Endothelial cell of umbilical vein (primary cell): ENCODE data around the gene MRE11. TPM values are rescaled to one million over a fixed set of nuclear protein-coding genes. Genes with fewer than 3 reads are reported as not detected.

ENCODE experiments used
- BruUV-seq: library from RNA; stranded (reverse); fragments of 400-500 nt; replicated peaks from 2 replicates; lab custom pipeline; 2021; lab: Mats Ljungman, UMichigan
- CTCF ChIA-PET: fragments of 300-600, 350-600 bp; sonication (Branson Sonifier 250); formaldehyde crosslinking; loops from one replicate; lab custom pipeline; 2021; ENCODE audit warnings: antibody characterized with exemption, inconsistent platforms; lab: Charles Lee
- POLR2A ChIA-PET: fragments of 300-600, 350-600 bp; sonication (Branson Sonifier 250); formaldehyde crosslinking; loops from one replicate; lab custom pipeline; 2021; ENCODE audit warnings: antibody characterized with exemption, inconsistent platforms; lab: Charles Lee
- DNase-seq: peaks from one replicate; pipeline ENCODE4 v3.0.0-alpha.2; 2011; ENCODE audit warnings: low read depth, low spot score
- FAIRE-seq: peaks from 2 replicates; lab custom pipeline; 2011; peaks lifted over from hg19 to GRCh38; lab: Jason Lieb, UNC
- H2AFZ ChIP-seq: 2 replicates; pipeline ENCODE4 v1.6.0; 2012; ENCODE audit warnings: low read depth, low read length, control low read depth, inconsistent platforms
- H3K27ac ChIP-seq: 2 replicates; pipeline ENCODE4 v1.5.1; 2011; ENCODE audit warnings: low read depth, mild to moderate bottlenecking, control low read depth, low read length, moderate library complexity; ENCODE audit not compliant: insufficient read depth
- H3K27me3 ChIP-seq, 2 experiments: 2 replicates each; pipeline versions ENCODE4 v1.6.0 to v1.6.1; 2011; ENCODE audit warnings: low read length in 2 of 2, mixed read lengths in 1 of 2; ENCODE audit not compliant: control insufficient read depth in 2 of 2, insufficient read depth in 2 of 2
- H3K36me3 ChIP-seq, 2 experiments: 2 replicates in 1 of 2; 3 replicates in 1 of 2; pipeline ENCODE4 v1.5.1; 2011; ENCODE audit warnings: low read length in 2 of 2, mild to moderate bottlenecking in 1 of 2, moderate library complexity in 1 of 2; ENCODE audit not compliant: control insufficient read depth in 2 of 2, insufficient read depth in 2 of 2; ENCODE audit errors: extremely low read depth in 1 of 2
- H3K4me1 ChIP-seq: 3 replicates; pipeline ENCODE4 v1.5.1; 2011; ENCODE audit warnings: mild to moderate bottlenecking, low read length; ENCODE audit not compliant: control insufficient read depth, insufficient read depth; ENCODE audit errors: extremely low read depth
- H3K4me2 ChIP-seq: 2 replicates; pipeline ENCODE4 v1.6.1; 2011; ENCODE audit warnings: low read length, control low read depth, mixed read lengths; ENCODE audit not compliant: insufficient read depth
- H3K4me3 ChIP-seq, 3 experiments: fragments of 200-600 bp in 1 of 3; sonication (generic), shearing (Covaris generic) in 1 of 3; replicated peaks in 1 of 3; 2 replicates each; pipeline ENCODE4 v1.5.1; 2011 to 2016; ENCODE audit warnings: control low read depth in 3 of 3, low read length in 3 of 3, mild to moderate bottlenecking in 2 of 3, inconsistent platforms in 1 of 3, low read depth in 1 of 3, moderate library complexity in 1 of 3; ENCODE audit not compliant: insufficient read depth in 1 of 3
- H3K79me2 ChIP-seq: 2 replicates; pipeline ENCODE4 v1.6.0; 2012; ENCODE audit warnings: low read length, inconsistent platforms; ENCODE audit not compliant: control insufficient read depth, insufficient read depth
- H3K9ac ChIP-seq: replicated peaks from 2 replicates; pipeline ENCODE3; 2011; ENCODE audit warnings: low read length, control low read depth; ENCODE audit not compliant: insufficient read depth; ENCODE audit errors: extremely low read depth
- H3K9me1 ChIP-seq: replicated peaks from 3 replicates; pipeline ENCODE4 v1.6.0; 2011; ENCODE audit warnings: mild to moderate bottlenecking, low read length; ENCODE audit not compliant: control insufficient read depth, insufficient read depth; ENCODE audit errors: extremely low read depth
- H3K9me3 ChIP-seq: replicated peaks from 2 replicates; pipeline ENCODE4 v1.5.1; 2012; ENCODE audit warnings: low read length, inconsistent platforms; ENCODE audit not compliant: control insufficient read depth, insufficient read depth
- H4K20me1 ChIP-seq: replicated peaks from 2 replicates; pipeline ENCODE3; 2011; ENCODE audit warnings: mild to moderate bottlenecking, low read length; ENCODE audit not compliant: control insufficient read depth, insufficient read depth; ENCODE audit errors: extremely low read depth
- CTCF ChIP-seq, 2 donors: IDR thresholded peaks; 1 replicate in 1 of 2; 2 replicates in 1 of 2; pipeline ENCODE4 v1.5.1; 2011; ENCODE audit warnings: low read length in 2 of 2, mild to moderate bottlenecking in 2 of 2, moderate library complexity in 2 of 2, control low read depth in 1 of 2, inconsistent platforms in 1 of 2, low read depth in 1 of 2; ENCODE audit not compliant: insufficient read depth in 1 of 2; ENCODE audit errors: extremely low read depth in 1 of 2
- EZH2 ChIP-seq: IDR thresholded peaks from 2 replicates; pipeline ENCODE4 v1.6.1; 2012; ENCODE audit warnings: borderline replicate concordance, low read depth, mild to moderate bottlenecking, moderate library complexity, low read length, inconsistent platforms; ENCODE audit not compliant: severe bottlenecking
- FOS ChIP-seq: IDR thresholded peaks from 2 replicates; pipeline ENCODE4 v1.6.1; 2011; ENCODE audit warnings: mild to moderate bottlenecking, low read length, moderate library complexity, borderline replicate concordance; ENCODE audit not compliant: insufficient read depth
- JUN ChIP-seq: IDR thresholded peaks from 2 replicates; pipeline ENCODE4 v1.6.1; 2011; ENCODE audit warnings: borderline replicate concordance, low read depth; ENCODE audit not compliant: insufficient read length, insufficient read depth
- POLR2A ChIP-seq: IDR thresholded peaks from 2 replicates; pipeline ENCODE4 v1.6.1; 2012; ENCODE audit warnings: low read depth, mild to moderate bottlenecking, control low read depth, low read length
- POLR2AphosphoS5 ChIP-seq: IDR thresholded peaks from 2 replicates; pipeline ENCODE4 v1.6.1; 2012; ENCODE audit warnings: low read depth, mild to moderate bottlenecking, control low read depth, low read length, moderate library complexity; ENCODE audit not compliant: insufficient read depth
- dilution Hi-C: fragments of 300-500 bp; cut with MboI; formaldehyde crosslinking; loops from one replicate; pipeline ENCODE4 v1.15.0; 2019; ENCODE audit warnings: low sequenced_read_pairs; ENCODE audit not compliant: extremely low pct_ligation_motif_present
- intact Hi-C: fragments of 100-400 bp; cut with micrococcal nuclease; formaldehyde crosslinking; loops from one replicate; pipeline ENCODE4 v1.10.0; 2022
- polyA plus RNA-seq, 4 experiments: library from polyadenylated mRNA; depleted of rRNA in 3 of 4; stranded (reverse) in 3 of 4; unstranded in 1 of 4; fragments of >200 nt; gene quantifications; 2 replicates each; pipeline versions ENCODE4 v1.2.1 to v1.2.3, GENCODE V29; 2011 to 2012; ENCODE audit warnings: missing spikeins in 1 of 4
- total RNA-seq: library from RNA; stranded (reverse); gene quantifications from 2 replicates; pipeline ENCODE4 v1.2.3, GENCODE V29; 2021

Gene MRE11
- total and polyA plus RNA-seq, 2 donors (not counting 3 experiments of a cell fraction or from before 2014, with no cell fraction given): 4.5 to 22.0 TPM

DNA sequence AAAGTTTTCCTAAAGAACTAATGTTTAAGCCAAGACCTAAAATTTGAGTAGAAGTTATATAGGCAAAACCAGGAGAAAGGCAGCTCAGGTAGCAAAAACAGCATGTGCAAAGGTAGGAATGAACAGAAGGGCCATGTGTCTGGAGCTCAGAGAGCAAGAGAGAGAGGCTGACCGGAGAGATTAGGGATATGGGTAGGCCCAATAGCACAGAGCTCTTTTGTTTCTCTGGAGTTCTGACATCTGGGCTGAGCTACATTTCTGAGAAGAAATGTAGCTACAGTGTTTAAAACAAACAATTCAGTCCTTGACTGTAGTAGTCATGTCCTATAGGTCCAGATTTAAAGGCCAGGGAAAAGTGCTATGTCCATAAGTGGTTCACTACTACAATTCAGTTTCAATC, 23.1 kb upstream of the MRE11 start:
- CTCF ChIA-PET: interaction anchor here (1.0 to 6.3 kb wide), 8 partner anchors 9 to 621 kb away, joined by 3 to 52 read pairs (median 6); no protein-coding TSS in a partner anchor
- no peak for FAIRE-seq
- intact Hi-C loops: no loop called here
- H2AFZ ChIP-seq: no peak overlapping the region
- TF ChIP-seq POLR2AphosphoS5: no peak
- no peak for TF ChIP-seq FOS
- TF ChIP-seq CTCF (IDR thresholded peaks at IDR 0.05; ENCODE audit: extremely low read depth in 1 of 2, insufficient read depth in 1 of 2, low read depth in 1 of 2, low read length in 2 of 2): no peak
- TF ChIP-seq POLR2A: no peak
- H3K9ac ChIP-seq: no peak overlapping the region
- dilution Hi-C loops: no loop called here
- H3K27me3 ChIP-seq: peaks cover 16 to 17% of the 10 kb centered on the region in 2 experiments
- H4K20me1 ChIP-seq: no peaks in the 10 kb centered on the region
- H3K27ac ChIP-seq: no peak overlapping the region
- peaks cover 4% of the 10 kb centered on the region for H3K4me1 ChIP-seq
- DNase-seq: no peak
- H3K4me2 ChIP-seq: no peak overlapping the region
- POLR2A ChIA-PET: no interaction called here
- no peaks in the 10 kb centered on the region for H3K9me3 ChIP-seq
- no peaks in the 10 kb centered on the region for H3K36me3 ChIP-seq
- H3K4me3 ChIP-seq: no peak overlapping the region
- no peaks in the 10 kb centered on the region for H3K79me2 ChIP-seq
- BruUV-seq: no TSS peak
- no peaks in the 10 kb centered on the region for H3K9me1 ChIP-seq

GRCh38 chr11:94515398-94515797, 21.8 kb upstream of the MRE11 start:
- Histone ChIP-seq H3K27me3 (peaks cover 17 to 24% of the 10 kb centered on the region in 2 experiments), H3K79me2 (no peaks in the 10 kb centered on the region), H3K9ac (no peak overlapping the region), H3K36me3 (no peaks in the 10 kb centered on the region), H3K4me1 (peaks cover 4% of the 10 kb centered on the region), H3K9me1 (no peaks in the 10 kb centered on the region), H3K4me2 (no peak overlapping the region), H3K4me3 (no peak overlapping the region), H3K27ac (no peak overlapping the region), H4K20me1 (no peaks in the 10 kb centered on the region), H2AFZ (no peak overlapping the region), H3K9me3 (no peaks in the 10 kb centered on the region)
- ChIA-PET POLR2A (no interaction called here), CTCF (interaction anchor here (1.9 to 6.3 kb wide), 2 partner anchors 10 to 88 kb away, joined by 5 to 52 read pairs; no protein-coding TSS in a partner anchor)
- intact Hi-C loops (no loop called here), dilution Hi-C loops (no loop called here)
- no TSS peak for BruUV-seq
- TF ChIP-seq EZH2 (no peak), JUN (no peak)
- FAIRE-seq: no peak
- no peak for DNase-seq
